Stimulated activated CD4-positive, alpha-beta T cell treated with anti-CD3 and anti-CD28 coated beads, Interleukin-4, amount 100 ng/mL, for 24 hours (primary cell): ENCODE measurements around the gene ATP2C2.
"Not testable (repeated sequence)": the region's sequence is repeated elsewhere in the genome, so short reads cannot be mapped to it uniquely, and the experiment has no call there.

Source experiments
- DNase-seq: peaks from one replicate; pipeline ENCODE4 v3.0.0-alpha.2; 2020

Gene ATP2C2

DNA sequence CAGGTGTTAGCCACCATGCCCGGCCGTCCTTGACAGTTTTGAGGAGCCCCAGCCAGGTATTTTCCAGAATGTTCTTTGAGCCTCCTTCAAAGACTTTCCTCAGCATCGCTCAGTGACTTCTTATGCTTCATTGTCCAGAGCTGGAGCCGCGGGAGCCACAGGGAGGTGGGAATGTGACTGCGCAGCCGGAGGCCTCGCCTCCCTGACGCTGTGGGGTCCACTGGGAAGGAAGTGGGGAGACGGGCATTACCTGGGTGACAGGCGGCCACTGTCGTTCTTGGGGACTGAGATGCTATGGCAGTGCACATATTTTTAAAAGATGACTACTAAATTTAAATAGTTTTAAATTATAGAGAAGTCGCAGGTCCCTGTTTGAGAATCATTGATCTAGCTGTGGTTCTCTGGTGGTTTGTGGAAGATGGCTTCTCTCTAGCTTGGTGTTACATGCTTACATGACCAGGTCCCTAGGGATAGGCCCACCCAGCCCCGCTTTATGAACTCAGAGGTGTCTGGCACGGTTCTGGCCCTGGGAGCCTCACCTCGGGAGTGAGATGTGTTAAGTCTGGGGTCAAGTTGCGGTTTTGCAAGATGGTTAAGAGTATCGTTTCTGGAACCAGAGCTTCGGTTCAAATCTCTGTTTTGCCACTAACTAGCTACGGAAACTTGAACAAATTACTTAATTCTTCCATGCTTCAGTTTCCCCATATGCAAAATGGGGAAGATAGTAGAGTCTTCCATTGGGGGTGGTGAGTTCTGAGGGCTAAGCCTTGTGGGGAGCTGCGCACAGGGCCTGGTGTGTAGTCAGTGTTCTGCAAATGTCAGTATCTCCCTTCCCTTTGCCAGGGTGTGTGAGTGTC is 53.0 kb downstream of the ATP2C2 start:
- no peak for DNase-seq

DNA sequence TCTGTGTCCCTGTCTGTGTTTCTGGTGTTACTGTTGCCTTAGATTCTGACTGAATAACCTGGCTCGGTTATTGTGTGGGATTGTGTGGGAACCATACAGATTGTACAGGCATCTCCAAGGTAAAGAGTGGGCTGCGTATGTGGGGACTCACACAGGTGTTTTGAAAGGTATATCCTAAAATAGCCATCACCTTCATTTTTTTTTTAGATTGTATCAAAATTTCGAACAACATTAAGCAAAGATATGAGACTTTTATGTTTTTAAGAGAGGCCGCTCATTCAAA is 53.5 kb downstream of the ATP2C2 start:
- DNase-seq = no peak

DNA sequence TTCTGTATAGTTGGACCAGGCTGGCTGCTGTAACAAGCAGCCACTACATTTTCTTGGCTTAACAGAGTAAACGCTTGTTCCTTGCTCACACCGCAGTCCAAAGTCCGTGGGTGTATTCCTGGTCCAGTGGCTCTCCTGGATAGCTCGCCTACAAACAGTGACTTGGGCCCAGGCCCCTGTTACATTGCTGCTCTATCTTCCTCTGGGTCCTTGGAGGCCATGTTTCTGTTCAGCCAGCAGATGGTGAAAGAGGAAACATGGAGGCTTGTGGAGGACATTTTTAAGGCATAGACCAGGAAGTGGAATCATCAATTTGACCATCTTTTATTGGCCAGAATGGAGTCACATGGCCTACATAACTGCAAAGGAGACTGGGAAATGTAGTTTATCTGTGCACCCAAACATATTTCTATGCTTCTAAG is 55.1 kb downstream of the ATP2C2 start:
- no peak for DNase-seq

DNA sequence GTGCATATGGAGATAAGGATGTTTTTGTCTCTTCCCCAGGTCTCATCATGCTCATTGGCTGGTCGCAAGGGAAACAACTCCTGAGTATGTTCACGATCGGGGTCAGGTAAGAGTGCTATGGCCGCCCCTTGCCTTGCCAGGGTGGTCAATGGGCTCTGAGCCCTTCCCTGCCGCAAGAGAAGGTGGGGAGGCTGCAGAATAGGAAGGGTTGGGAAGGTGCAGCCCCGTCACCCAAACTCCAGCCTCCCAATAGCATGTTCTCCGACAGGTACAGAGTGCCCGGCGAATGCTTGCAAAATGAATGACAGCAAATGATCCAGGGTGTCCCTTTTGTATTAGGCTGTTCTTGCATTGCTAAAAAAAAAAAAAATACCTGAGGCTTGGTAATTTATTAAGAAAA is 57.4 kb downstream of the ATP2C2 start:
- no peak for DNase-seq

DNA sequence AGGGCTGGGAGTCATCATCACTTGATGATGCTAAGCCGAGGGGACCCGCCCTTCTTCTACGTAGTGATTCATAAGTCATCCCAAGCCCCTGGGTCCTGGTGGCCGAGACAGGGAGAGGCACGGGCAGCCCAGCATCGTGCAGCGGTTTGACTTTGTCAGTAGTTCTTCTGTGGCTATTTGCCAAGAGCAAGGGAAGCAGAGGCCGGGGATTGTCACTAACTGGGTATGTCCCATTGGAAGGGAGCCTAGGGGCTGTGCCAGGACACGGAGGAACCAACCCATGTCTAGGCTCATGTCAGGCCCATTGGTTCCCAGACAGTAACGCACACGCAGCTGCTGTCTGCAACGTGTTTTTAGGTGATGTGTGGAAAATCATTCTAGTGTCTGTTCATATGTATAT is 58.5 kb downstream of the ATP2C2 start:
- DNase-seq = no peak

DNA sequence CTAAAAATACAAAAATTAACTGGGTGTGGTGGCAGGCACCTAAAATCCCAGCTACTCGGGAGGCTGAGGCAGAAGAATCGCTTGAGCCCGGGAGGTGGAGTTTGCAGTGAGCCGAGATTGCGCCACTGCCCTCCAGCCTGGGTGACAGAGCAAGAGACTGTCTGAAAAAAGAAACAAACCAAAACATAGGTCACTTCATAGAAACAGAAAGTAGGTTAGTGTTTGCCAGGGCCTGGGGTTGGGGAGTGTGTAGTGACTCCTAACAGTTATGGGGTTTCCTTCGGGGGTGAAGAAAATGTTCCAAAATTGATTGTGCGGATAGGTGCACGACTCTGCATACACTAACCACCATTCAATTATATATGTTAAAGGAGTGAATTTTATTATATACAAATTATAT is 59.2 kb downstream of the ATP2C2 start:
- DNase-seq = no peak

DNA sequence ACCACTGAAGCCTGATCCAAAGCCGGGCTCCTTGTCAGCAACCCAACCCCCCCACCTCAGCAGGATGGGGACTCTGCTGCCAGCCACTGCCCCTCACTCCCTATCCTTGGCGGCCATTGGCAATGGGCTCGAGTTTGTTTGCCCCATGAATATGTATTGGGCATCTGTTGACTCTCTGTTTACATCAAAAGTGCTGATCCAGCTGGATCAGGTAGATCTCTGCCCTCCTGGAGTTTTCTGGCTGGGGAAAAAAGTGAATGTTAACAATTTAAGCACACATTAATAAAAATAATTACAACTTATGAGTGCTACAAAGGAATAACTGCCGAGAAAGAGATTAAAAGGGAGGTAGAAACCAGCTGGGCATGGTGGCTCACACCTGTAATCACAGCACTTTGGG is 62.5 kb downstream of the ATP2C2 start:
- DNase-seq = no peak

DNA sequence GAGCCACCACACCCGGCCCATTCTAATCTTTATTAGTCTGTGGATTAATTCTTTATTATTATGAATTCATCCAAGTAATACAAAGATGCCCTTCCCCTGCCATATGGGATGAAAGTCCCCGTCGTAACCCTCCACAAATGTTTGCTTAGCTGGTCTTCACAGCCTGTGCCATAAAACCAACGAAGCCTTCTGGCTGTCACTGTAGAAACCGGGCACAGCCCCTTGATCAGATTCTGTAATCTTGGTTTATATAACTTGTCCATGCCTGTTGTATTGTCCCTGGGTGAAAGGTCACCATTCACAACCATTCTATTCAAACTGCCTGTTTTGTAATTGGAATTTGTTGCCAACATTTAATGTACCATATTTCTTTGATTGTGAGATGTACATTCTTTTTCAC is 66.5 kb downstream of the ATP2C2 start:
- DNase-seq = no peak

DNA sequence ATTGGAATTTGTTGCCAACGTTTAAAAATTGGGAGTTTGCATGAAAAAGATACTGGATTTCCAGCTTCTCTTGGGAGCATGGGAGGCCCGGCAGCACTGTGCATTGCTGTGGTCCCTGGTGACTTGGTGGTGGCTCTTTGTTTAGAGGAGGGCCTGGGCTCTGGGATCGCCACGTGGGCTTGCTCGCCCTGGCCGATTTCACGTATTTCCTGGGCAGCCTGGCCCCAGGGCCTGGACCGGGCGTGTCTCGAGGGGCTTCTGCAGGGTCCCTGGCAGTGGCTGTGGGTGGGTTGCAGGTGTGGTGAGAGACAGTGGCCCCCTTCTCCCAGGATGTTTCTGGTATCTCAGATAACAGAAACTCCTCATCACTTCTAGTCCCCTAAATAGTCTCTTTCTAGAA is 67.9 kb downstream of the ATP2C2 start:
- DNase-seq = no peak

DNA sequence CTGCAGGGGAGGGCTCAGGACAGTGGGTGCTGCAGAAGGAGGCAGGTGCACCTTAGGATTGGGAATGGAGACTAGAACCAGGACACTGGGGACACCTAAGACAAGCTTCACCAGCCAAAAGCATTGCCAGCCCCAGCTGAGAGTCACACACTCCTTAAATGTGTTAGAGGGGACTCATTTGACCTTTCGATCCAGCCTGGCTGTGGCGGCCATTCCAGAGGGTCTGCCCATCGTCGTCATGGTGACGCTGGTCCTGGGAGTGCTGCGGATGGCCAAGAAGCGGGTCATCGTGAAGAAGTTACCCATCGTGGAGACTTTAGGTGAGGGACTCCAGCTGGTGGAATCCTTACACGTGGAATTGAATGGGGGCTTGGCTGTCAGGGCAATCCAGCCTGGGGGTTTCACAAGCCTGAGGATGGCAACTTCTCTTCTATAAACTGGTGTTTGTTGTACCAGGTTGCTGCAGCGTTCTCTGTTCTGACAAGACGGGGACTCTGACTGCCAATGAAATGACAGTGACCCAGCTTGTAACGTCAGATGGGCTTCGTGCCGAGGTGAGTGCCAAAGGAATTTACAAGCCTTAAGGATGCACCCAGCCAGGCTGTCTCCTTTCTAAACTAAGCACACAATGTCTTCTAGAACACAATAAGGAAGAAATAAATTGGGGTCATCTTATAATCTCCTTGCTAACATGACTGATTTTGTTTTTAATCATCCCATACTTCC is 70.8 kb downstream of the ATP2C2 start:
- DNase-seq = no peak

DNA sequence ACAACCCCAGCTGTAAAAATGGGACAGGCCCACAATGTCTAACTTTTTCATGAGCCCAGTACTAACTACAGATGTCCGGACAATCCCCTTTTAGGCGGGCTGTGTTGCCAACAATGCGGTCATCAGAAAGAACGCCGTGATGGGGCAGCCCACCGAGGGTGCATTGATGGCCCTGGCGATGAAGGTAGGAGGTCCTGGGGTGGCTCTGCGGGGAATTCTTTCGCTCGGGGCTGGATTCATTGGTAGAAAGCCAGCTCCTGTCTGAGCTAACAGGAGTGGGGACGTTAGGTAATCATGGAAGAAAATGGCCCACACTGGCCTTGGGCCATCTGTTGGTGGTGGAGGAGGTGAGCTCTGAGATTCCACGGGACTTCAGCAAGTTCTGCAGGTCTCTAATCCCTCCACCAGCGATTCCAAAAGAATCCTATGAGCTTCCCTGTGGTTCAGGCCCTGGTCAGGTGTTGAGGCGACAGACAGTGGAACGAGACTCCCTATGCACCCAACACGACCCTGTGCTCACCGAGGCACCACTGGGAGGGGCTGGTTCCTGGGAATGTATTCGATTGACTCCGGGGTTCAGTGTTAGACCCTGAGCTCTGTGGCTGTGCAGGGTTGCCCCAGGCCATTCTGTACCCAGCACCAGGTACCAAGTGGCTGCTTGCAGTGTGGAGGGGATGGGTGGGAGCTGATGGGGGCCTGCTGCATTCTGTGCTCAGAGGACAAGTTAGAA is 74.2 kb downstream of the ATP2C2 start:
- DNase-seq = no peak

DNA sequence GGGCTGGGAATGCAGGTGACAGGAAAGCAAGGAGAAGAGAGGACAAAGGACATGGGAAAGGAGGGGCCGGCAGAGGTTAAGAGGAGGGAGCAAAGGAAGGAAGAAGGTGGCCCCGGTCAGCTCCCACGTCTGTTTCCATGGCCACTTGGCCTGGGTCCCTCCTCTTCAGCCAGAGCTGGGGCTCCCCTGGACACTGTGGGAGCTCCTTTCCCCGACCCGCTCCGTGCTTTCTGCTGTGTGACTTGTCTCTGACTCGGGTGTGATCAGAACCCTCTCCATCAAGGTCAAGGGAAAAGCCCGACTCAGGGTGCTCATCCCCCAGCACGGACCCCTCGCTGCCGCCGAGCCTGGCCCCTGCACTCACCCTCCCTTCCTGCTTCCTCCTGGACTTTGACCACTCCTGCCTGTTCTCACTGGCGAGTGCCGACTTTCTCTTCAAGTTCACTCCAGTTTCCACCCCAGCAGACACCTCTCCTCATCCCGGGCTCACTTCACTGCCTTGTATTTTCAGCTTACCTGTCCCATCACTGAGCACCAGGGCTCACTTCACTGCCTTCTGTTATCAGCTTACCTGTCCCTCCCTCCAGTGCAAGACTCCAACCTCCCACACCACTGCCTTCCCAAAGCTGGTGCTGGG is 74.9 kb downstream of the ATP2C2 start:
- DNase-seq = no peak

DNA sequence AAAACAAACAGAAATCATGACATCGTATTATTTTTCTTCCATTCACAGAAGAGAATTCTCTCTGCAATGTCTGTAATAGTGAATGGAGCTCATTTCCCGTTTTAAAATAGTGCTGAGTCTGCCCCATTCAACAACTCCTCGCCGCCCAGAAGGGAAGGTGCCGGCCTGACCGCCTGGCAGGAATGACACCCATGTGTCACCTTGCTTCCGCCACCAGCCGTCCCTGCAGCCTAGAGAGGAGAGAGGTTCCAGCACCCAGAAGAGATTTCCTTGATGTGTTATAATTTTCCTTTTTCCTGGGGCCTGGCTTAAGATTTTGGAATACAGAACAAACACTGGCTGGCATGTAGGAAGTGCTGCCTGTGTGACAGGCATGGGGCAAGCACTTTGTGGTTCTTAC is 76.1 kb downstream of the ATP2C2 start:
- no peak for DNase-seq

DNA sequence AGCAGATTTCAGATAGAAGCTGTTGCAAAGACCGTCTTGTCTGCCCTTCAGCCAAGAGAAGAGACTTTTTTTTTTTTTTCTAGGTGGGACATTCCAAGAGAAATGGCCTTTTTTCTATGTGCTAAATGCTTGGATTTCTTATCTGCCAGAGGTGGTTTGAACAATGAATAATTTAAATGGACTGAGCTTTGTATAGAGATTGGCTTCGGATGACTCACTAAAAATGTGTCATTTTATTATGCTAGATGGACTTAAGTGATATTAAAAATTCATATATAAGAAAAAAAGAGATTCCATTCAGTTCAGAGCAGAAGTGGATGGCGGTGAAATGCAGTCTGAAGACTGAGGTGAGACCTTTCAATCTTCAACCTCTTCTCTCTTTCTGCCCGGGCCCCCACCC is 77.7 kb downstream of the ATP2C2 start:
- no peak for DNase-seq

DNA sequence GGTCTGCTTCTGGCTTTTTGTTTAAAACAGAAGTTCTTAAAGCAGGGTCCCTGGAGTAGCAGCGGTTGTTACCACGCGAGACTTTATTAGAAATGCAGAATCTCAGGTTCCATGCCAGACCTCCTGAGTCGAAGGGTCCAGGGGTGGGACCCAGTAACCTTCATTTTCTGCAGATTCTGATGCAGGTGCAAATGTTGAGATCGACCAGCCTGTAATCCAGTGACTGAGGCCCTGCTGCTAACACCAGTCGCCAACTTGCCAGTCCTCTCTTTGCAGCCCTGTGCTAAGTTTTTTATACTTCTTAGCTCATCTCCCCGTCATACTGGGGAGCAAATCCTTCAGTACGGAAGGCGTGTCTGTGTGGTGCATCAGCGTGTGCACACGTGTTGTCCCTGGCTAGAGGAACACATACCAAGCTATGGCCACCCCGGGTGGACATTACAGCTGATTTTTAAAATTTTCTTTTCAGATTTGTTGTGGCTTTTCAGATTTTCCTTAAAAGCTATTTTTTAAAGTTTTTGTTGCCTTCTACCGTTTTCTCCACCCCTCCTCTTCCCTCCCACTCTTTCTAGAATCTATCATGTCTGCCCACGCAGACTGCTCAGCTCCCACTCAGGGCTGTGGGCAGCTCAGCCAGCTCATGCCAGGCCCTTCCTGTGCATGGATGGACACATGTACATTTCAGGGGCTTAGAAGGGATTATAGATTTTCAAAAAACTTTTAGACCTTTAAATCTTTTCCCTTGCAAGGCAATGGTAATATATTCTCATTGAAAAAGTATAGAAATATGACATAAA is 78.5 kb downstream of the ATP2C2 start:
- no peak for DNase-seq

DNA sequence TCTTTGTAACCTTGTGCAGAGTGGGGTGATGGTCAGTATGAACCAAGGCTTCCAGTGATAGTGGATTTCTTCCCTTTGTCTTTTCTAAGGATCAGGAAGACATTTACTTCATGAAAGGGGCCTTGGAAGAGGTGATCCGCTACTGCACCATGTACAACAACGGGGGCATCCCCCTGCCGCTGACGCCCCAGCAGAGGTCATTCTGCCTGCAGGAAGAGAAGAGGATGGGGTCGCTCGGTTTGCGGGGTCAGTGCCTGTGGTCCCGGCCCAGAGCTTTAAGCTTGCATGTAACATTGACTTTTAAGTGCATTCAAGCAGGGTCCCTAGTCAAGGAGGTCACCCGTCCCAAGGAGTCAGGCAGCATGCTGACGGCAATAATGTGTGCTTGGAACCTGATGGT is 80.1 kb downstream of the ATP2C2 start:
- no peak for DNase-seq

DNA sequence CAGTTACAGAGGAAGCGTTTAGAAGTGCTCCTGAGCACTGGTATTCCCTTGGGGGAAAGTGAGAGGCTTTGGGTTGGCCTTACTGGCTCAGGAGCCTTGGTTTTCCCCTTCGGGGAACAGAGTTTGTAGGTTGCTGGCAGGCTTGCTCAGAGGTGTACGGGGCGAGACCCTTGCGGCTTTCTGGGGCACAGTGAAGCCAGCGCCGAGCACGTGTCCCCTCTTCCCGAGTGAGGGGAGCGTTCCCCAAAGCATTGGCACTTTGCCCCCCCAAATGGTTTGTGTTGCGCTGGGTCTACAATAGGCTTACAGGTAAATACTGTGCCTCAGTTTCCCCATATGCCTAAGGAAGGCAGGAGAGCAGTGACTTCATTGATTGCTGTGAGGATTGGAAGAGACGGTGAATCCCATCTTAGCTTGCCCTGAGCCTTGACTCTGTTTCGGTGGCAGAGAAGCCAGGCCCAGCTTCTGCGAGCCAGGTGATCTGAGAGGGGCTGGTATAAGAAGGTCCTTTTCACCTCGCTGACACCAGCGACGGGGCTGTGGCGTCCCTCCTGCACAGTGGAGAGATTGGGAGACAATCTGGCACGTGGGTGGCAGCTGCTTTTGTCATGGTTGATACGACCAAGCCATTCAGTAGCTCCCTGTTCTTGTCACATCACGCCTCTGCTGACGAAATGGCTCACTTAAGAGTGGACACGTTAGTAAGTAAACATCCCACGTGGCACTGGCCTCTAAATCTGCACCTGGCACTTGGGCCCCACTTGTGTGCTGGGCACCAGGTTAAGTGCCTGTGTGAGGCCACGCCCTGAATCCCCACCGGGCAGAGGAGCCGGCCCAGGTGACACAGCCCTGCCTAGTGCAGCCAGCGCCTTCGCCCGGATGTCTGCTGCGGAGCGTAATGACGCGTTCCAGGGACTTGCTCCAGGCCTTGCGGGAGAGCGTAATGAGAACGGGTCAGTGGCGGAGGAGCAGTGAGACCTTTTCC is 81.1 kb downstream of the ATP2C2 start:
- no peak for DNase-seq

DNA sequence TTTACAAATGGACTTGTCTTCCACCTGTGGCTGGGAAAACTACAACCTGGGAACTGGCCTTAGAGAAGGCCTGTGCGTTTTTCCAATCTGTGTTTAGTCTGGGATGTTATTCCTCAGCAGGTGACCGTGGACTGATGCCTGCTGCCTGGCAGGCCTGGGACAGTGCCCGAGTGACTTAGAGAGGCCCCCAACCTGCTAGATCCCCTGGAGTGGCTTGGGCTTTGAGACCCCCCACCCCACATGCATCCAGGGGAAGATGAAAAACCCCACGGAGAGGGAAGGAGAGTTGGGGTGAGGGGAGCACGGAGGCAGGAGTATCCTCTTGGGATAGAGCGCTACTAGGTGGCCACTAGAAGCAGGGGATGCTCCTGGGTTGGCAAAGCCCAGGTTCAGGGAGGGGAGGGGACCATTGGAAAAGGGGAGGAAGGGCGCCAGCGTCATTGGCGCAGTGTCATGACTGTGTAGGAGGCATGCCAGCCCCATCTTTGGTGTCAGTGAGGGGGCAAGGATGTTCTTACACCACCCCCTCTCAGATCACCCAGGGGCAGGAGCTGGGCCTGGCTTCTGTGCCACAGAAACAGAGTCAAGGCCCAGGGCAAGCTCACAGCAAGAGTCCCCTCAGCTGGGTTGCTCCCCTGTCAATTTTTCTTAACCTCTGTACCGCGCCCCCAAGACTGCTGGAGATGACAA is 82.0 kb downstream of the ATP2C2 start:
- no peak for DNase-seq

DNA sequence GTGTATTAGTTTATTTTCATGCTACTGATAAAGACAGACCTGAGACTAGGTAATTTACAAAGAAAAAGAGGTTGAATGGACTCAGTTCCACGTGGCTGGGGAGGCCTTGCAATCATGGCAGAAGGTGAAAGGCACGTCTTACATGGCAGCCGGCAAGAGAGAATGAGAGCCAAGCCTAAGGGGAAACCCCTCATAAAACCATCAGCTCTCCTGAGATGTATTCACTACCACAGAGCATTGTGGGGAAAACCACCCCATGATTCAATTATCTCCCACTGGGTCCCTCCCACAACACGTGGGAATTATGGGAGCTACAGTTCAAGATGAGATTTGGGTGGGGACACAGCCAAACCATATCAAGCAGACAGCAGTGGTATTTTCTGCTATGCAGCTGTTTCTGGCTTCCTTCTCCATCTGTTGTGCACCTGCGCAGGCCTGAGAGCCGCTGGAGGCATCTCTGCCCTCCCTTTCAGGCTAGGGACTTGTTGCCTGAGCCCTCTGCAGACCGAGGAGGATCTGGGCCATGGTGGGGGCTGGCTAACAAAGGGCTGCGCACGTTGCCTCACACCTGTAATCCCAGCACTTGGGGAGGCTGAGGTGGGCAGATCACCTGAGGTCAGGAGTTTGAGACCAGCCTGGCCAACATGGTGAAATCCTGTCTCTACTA is 82.8 kb downstream of the ATP2C2 start:
- DNase-seq = not testable (repeated sequence)

DNA sequence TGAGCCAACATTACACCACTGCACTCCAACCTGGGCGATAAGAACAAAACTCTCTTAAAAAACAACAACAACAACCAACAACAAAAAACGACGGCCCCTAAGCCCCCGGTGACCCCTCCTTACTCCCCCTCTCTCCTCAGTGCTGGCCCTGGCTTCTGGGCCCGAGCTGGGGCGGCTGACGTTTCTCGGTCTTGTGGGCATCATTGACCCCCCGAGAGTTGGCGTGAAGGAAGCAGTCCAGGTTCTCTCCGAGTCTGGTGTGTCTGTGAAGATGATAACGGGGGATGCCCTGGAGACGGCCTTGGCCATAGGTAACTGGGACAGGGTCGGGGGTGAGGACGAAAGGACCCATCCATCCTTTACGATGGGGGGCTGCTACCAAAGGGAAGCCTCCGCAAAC is 83.4 kb downstream of the ATP2C2 start:
- no peak for DNase-seq
